ENCODE measurements around the gene GRHPR. TPM values are rescaled to one million over a fixed set of nuclear protein-coding genes. Genes with fewer than 3 reads are reported as not detected.
"Not testable (repeated sequence)": the region's sequence is repeated elsewhere in the genome, so short reads cannot be mapped to it uniquely, and the experiment has no call there.

GRHPR gene
- total RNA-seq, 4 donors from 2014 or later, result 132 to 156 (median 141) TPM

DNA sequence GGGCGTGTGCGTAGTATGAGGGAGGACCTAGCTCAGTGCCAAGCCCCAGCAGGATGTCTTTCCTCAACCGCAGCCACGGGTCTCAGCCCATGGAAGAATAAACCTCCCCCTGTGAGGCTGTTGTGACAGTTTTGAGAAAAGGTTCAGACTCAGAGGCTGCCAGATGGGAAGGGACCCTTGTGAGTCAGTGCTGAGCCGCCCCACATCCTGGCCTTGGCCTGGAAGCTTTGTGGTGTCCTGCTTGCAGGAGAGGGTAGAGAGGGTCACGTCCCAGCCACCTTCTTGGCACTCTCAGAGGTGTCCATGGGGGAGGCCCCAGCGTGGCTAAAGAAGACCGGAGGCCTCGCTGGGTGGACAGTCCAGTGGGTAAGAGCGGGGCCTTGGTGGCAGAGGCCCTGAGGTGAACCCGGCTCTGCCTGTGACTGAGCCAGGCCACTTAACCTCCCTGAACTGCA is 2.8 kb downstream of the GRHPR start:
- Histone ChIP-seq H3K9me3 (no peaks in the 10 kb centered on the region), H3K27me3 (no peaks in the 10 kb centered on the region), H3K36me3 (peaks cover 42% of the 10 kb centered on the region), H3K4me3 (peak overlapping the region; percentile 85), H3K27ac (no peak overlapping the region), H3K4me1 (peaks cover 34% of the 10 kb centered on the region)
- TF ChIP-seq, protein P1, sequence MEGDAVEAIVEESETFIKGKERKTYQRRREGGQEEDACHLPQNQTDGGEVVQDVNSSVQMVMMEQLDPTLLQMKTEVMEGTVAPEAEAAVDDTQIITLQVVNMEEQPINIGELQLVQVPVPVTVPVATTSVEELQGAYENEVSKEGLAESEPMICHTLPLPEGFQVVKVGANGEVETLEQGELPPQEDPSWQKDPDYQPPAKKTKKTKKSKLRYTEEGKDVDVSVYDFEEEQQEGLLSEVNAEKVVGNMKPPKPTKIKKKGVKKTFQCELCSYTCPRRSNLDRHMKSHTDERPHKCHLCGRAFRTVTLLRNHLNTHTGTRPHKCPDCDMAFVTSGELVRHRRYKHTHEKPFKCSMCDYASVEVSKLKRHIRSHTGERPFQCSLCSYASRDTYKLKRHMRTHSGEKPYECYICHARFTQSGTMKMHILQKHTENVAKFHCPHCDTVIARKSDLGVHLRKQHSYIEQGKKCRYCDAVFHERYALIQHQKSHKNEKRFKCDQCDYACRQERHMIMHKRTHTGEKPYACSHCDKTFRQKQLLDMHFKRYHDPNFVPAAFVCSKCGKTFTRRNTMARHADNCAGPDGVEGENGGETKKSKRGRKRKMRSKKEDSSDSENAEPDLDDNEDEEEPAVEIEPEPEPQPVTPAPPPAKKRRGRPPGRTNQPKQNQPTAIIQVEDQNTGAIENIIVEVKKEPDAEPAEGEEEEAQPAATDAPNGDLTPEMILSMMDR (IDR thresholded peaks at IDR 0.05), result no peak
- TF ChIP-seq POLR2AphosphoS5 (IDR thresholded peaks at IDR 0.05) (no peak), POLR2A (IDR thresholded peaks at IDR 0.05) (no peak), EP300 (IDR thresholded peaks at IDR 0.05) (no peak)
- DNase-seq (ENCODE audit: low spot score in 2 of 2), result no peak
- WGBS, result 77% methylated on average over 10 of the region's 11 CpGs

DNA sequence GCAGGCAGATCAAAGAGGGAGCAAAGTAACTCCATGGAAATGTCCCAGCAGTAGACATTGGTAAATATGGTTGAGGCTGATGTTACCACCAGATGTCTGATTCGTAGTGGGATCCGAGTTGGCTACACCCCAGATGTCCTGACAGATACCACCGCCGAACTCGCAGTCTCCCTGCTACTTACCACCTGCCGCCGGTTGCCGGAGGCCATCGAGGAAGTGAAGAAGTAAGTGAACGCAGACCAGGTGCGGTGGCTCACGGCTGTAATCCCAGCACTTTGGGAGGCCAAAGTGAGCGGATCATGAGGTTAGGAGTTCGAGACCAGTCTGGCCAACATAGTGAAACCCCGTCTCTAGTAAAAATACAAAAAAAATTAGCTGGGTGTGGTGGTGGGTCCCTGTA is 3.9 kb downstream of the GRHPR start:
- not testable (repeated sequence) for H3K27ac ChIP-seq; H3K9me3 ChIP-seq; H3K4me3 ChIP-seq; H3K27me3 ChIP-seq; DNase-seq (ENCODE audit: low spot score in 2 of 2)
- peaks cover 53% of the 10 kb centered on the region for H3K36me3 ChIP-seq
- WGBS, result 96% methylated on average over 15 of the region's 15 CpGs
- H3K4me1 ChIP-seq, result peaks cover 42% of the 10 kb centered on the region

DNA sequence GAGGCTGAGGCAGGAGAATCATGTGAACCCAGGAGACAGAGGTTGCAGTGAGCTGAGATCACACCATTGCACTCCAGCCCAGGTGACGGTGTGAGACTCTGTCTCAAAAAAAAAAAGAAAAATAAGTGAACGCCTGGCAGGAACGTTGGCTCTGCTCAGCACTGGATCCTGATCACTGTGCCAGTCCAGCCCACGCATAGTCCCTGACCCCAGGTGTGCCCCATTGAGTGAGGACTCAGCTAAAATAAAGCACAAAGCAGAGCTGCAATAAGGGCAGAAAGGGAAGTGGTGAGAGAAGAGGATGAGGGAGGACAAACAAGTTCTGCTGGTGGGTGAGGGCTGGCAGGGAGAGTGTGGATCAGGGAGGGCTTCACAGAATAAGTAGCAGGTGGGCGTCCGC is 4.3 kb downstream of the GRHPR start:
- peaks cover 42% of the 10 kb centered on the region for H3K4me1 ChIP-seq
- H3K36me3 ChIP-seq, result peaks cover 55% of the 10 kb centered on the region
- 91% methylated on average over 6 of the region's 6 CpGs for WGBS
- no peaks in the 10 kb centered on the region for H3K27me3 ChIP-seq
- no peak overlapping the region for H3K27ac ChIP-seq
- no peaks in the 10 kb centered on the region for H3K9me3 ChIP-seq
- TF ChIP-seq EP300 (IDR thresholded peaks at IDR 0.05), result no peak
- TF ChIP-seq POLR2A (IDR thresholded peaks at IDR 0.05), result no peak
- TF ChIP-seq, protein P1 (IDR thresholded peaks at IDR 0.05), result no peak
- TF ChIP-seq POLR2AphosphoS5 (IDR thresholded peaks at IDR 0.05), result no peak
- DNase-seq (ENCODE audit: low spot score in 2 of 2), result no peak
- no peak overlapping the region for H3K4me3 ChIP-seq

DNA sequence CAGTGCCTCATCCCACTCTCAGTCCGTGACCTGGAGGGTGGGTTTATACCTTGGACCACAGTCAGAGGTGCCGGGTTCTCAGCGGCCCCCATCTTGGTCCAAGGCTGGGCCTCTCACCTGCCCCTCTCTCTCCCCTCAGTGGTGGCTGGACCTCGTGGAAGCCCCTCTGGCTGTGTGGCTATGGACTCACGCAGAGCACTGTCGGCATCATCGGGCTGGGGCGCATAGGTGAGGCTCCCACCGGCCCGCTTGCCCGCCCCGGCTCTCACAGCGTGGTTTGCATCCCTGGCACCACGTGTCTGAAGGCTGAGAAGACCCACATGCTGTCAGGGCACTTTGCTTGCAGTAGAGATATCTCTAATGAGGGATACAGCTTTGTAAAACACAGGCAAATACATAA is 5.8 kb downstream of the GRHPR start:
- H3K9me3 ChIP-seq, result no peaks in the 10 kb centered on the region
- peaks cover 44% of the 10 kb centered on the region for H3K4me1 ChIP-seq
- H3K27me3 ChIP-seq, result no peaks in the 10 kb centered on the region
- H3K4me3 ChIP-seq, result no peak overlapping the region
- no peak overlapping the region for H3K27ac ChIP-seq
- TF ChIP-seq, protein P1 (IDR thresholded peaks at IDR 0.05), result no peak
- TF ChIP-seq POLR2A (IDR thresholded peaks at IDR 0.05), result no peak
- H3K36me3 ChIP-seq, result peaks cover 55% of the 10 kb centered on the region
- WGBS, result 85% methylated on average over 4 of the region's 14 CpGs
- no peak for DNase-seq (ENCODE audit: low spot score in 2 of 2)

DNA sequence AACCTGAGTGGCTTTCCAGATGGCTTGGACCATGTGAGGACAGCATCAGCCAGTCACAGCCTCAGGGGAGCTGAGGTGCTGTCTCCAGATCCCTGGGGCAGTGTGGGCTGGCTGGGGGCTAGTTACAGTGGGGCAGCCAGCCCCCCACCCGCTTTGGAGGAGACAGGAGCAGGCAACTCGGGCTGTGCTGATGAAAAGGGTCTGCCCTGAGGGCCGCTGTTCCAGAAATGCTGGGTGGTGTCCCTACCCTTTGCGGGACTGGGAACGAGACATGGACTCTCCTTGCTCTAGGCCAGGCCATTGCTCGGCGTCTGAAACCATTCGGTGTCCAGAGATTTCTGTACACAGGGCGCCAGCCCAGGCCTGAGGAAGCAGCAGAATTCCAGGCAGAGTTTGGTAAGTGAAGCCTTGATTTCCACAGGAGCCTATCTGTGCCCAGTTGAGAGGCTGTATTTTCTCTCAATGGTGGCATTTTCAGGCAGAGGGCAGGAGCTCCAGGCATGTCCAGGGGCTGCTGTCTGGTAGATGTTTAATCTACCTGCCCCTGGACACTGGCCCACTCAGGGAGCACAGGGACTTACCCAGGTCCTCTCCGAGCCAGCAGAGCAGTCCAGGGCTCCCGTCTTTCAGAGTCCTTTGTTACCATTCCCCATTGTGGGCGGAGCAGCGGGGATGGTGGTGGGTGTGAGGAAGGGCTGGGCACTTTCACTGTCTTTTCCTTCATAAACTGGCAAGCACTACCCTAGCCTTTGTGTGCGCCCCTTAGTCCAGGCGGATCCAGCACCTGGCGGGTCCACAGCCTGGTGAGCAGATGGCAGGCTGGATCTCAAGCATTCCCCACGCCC is 7.2 kb downstream of the GRHPR start:
- no peak for TF ChIP-seq POLR2AphosphoS5 (IDR thresholded peaks at IDR 0.05)
- no peak for TF ChIP-seq EP300 (IDR thresholded peaks at IDR 0.05)
- TF ChIP-seq, protein P1 (IDR thresholded peaks at IDR 0.05), result no peak
- no peak for TF ChIP-seq POLR2A (IDR thresholded peaks at IDR 0.05)
- WGBS, result 87% methylated on average over 15 of the region's 17 CpGs
- peaks cover 55% of the 10 kb centered on the region for H3K36me3 ChIP-seq
- peaks cover 39% of the 10 kb centered on the region for H3K4me1 ChIP-seq
- no peaks in the 10 kb centered on the region for H3K9me3 ChIP-seq
- no peak overlapping the region for H3K27ac ChIP-seq
- H3K27me3 ChIP-seq, result no peaks in the 10 kb centered on the region
- H3K4me3 ChIP-seq, result no peak overlapping the region
- no peak for DNase-seq (ENCODE audit: low spot score in 2 of 2)

All from suprapubic skin (tissue), 4 donors.